Renal cortical epithelial cell (primary cell): Measurements from ENCODE around the gene ZIC4. TPM values are rescaled to one million over a fixed set of nuclear protein-coding genes. Genes with fewer than 3 reads are reported as not detected.

Experiments used
- DNase-seq: peaks from one replicate; pipeline ENCODE4 v3.0.0-alpha.2; 2011; ENCODE audit warnings: low read depth
- total RNA-seq: library from RNA; depleted of rRNA; stranded (reverse); fragments of >200 nt; gene quantifications from 2 replicates; pipeline ENCODE4 v1.2.3, GENCODE V29; 2014

The ZIC4 gene
- not detected in 2 replicates for total RNA-seq

DNA sequence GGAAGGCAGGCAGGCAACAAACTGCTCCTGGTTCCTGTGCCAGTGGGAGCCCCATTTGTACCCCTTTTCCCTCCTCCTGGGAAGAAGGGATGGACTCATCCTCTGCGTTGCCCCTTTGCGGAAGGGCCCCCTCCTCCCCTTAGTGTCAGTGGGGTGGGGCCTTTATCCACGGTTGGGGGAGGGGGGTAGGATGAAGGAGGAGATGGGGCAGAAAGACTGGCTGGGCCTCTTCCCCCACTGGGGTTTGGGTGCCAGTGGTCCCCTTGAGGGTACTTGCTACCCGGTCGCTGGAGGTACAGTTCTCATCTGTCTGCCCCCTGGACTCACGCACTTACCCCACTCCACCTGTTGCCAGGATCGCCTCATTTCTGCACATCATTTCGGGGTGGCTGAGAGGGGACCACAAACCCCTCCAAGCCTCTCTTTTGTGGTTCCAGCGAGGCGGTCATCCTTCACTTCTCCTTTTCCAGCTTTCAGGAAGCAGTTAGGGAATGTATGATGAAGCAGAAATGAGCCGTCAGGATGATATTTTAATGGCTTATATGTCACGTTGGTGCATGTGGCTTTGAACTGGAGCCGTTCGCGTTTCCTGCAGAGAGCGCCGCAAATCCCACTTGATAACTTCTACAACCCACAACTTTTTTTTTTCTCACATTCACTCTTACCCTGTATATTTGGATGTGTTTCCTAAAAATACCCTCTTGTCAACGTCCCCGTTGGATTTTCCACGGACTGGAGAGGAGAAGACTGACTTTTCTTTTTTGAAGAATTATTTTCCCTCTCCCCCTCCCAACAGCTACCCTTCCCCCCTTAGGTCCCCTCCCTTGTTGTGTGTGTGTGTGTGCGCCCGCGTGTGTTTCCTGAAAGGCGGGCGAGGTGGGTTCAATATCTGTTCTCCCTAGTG lies at the start of gene ZIC4:
Gene ZIC4 (minus strand): TSS at position 516 of the 904 bp plus-strand sequence. CDS start 3,746 bp downstream, outside the sequence.
- no peak for DNase-seq

DNA sequence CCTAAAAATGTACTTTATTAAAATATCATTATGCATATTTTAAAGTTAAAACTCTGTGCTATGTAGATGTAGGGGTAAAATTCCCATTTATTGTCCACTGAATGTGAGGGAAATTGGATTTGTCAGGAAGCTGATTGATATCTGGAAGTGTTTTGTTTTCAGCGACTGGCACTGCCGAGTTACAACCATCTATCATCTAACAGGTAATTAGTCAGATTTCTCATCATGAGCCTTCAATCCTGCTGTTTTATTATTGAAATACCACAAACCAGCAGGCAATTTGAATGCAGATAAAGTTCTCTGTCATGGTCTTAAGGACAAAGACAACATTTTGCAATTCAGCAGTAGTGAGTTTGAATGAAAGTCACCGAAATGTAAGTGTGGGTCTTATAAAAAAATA lies 43.3 kb upstream of the ZIC4 start:
- no peak for DNase-seq

DNA sequence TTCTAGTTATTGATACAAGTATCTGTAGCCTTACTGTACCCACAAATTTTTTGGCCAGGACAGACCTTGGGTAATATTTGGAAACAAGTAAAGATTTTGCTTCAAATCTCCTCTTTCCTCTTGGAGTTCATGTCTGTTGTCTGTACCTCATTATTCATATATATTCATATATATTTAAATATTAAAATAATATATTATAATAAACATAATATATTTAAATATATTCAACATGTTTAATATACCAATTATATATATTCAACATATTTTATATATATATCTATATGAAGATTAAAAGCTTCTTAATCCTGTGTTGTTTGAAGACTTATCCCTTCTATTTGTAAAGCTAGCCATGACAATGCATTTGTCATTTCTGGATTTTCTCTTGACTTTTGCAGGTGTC lies 40.9 kb upstream of the ZIC4 start:
- DNase-seq: no peak

DNA sequence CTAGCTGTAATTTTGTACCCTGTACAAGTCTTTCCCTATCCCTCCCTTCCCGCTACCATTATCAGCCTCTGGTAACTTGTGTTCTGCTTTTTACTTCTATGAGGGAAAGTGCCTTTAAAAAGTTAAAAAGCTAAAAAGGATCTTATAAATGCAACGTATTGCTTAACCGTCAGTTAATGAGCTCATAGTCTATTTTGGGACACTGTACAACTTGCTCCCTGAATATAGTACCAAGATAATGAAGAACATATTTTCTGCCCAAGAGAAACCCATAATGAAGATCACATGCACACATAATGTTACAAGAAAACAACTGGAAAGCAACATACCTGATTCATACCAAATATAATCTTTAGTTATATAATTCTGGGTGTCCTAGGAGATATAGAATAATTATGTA lies 25.4 kb upstream of the ZIC4 start:
- DNase-seq: no peak

DNA sequence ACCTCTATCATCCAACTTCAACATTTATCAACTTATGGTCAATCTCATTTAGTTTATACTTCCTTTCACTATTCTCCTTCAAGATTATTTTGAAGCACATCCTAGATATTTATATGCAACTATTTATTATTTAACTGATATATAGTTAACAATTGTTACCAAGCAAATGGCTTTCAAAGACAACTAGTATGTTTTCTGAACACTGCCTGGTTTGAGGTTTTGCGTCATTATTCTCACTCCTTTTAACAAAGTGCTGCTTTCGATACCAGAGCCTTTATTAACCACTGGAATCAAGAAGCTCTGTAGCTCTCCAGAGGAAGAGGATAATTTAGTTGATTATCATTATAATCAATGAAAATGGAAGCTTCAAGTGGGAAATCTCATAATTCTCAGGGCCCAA lies 22.4 kb upstream of the ZIC4 start:
- DNase-seq: no peak

DNA sequence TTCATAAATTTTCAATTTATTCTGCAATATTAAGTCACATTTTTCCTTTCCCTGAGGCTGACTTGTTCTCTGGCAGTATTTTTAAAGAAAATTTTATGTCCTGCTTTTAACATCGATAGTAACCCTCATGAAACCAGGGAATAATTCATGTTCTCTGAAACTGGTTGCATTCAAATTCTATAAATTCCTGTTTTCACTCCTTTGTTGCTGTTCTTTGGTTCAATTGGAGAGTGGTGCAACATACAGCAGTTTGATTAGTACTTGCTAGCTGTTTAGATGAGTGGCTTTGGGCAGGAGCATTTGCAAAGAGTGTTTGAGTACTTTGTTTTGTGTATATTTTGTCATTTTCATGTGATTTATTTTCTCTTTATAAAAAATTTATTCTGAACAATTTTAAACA lies 22.0 kb upstream of the ZIC4 start:
- DNase-seq: no peak

DNA sequence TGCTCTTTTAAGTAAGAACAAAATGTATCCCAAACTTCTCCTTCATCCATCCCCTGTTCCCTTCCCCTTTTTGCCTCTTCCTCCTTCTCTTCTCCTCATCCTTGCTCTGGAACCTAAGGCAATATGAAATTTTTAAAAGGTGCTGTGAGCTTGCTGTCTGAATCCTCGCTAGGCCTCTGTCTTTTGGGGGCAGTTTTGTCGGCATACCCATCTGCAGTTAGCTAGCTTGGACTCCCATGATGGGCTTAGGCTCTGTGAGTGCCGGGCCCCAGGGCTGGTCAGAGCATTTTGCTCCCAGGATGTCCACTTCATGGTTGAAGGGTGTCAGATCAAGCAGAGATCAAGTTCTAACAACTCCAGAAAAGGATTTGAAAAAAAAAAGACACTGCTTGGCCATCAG lies 21.4 kb upstream of the ZIC4 start:
- no peak for DNase-seq

DNA sequence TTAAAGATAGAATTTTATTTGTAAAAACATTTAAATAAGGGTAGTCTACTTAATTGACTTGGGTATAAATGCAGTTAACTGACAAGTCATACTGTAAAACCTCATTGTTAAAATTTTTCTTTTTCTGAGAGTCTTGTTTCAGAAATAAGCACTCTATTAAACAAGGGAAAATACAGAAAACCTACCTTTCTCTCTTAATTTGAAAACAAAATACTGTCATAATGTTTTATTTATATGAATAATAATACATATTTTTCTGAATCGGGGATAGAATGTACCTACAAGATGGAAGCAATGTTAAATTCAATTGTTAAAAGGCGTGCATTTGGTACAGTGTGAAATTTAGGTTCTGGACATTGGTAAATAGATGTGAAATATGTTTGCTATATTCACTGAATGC lies 20.6 kb upstream of the ZIC4 start:
- no peak for DNase-seq

DNA sequence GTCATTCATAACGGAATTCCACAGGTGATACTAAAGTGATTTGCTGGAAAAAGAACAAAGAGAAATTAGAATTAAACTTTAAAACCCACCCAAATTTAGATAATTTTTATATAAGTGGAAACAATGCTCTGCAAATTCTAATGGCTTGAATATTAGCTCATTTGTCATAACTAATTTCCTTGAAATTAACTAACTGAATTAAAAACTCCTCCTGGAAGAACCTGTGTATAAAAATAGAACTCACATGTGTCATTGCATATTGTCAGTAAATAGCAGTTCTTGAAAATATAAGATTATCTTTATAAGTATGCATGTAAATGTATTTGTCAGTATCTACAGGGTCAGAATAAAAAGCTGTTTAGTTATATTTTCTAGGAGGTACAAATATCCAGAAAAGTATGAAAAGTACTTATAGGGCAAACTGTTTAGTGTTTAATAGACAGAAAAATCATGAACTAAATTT lies 19.1 kb upstream of the ZIC4 start:
- no peak for DNase-seq

DNA sequence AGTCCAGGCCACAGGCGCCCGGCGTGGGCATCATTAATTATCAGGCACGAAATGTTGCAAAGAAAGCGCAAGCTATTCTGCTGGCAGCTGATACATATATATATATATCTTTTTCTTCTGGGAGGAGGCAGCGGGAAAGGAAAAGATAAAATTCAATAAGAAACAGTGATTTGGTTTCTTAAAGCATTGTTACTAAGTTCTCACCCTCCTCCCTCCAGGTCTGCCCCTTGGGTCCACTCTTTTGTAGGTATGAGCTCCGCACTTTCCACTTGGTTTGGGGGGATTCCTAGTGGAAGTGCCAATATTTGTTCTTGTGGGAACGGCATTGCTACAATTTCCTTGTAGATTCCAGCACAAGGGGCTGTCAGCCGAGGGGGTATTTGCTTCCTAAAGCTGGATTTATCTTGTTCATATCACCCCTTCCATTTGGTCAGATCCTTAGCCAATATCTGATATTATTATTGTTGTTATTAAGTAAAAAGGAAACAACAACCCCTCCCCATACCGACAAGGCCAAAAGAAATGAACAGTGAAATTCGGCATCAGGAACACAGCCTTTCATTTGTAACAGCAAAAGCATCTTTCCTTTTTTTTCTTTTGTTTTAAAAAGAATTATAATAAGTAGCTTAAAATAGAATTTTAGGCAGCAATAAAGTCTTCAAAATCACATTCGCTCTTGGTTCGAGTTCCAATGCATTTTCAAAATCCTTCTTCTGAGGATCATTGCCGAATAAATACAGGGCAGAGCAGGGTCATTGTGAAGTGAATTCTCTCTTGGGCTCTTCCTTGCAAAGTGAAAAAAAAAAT lies 18.4 kb upstream of the ZIC4 start:
- no peak for DNase-seq

DNA sequence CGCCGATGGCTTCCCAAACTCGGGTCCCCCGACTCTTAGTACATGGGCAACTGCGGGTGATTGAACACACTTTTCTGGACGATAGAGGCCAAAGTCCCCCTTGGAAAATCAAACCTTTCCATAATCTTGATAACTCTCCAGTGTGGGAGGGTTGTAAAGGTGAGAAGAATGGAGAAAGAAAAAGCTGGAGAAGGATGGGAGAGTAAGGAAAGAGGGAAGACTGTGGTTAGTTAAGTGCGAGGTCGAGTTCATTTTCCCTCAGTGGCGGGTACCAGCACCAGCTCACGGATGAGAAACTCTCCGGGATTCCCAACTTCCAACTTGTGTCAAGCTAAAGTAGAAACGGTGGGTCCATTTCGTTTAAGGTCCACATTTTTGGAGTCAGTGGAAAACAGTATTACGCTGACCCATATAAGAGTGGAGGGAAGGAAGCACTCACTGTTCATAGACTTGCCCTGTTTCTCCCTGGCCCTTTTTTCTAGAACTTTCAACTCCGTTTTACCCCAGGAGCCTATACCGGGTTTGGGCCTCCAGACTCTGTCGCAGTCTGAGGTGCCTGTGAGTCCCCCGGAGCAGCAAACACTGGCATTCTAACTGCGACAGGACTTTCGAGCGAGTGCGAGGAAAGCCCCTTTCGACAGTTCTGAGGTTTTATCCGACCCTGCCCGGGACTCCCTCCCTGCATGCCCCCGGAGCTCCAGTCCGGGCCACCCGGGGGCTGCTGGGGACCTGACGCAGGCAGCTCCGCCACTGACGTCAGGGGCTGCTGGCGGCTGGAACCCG lies 17.6 kb upstream of the ZIC4 start:
- DNase-seq: no peak

DNA sequence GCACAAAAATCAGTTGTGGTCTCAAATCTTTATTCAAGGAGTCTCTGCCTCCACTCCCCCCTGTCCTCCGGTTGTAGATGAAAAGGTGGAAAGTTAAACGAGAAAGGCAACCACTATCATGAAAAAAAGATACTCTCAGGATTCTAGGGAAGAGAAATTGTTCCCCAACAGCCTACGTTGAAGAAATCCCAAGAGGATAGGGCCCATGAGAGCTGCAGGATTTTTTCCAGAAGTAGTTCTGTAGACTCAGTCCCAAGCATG lies 17.1 kb upstream of the ZIC4 start:
- no peak for DNase-seq

DNA sequence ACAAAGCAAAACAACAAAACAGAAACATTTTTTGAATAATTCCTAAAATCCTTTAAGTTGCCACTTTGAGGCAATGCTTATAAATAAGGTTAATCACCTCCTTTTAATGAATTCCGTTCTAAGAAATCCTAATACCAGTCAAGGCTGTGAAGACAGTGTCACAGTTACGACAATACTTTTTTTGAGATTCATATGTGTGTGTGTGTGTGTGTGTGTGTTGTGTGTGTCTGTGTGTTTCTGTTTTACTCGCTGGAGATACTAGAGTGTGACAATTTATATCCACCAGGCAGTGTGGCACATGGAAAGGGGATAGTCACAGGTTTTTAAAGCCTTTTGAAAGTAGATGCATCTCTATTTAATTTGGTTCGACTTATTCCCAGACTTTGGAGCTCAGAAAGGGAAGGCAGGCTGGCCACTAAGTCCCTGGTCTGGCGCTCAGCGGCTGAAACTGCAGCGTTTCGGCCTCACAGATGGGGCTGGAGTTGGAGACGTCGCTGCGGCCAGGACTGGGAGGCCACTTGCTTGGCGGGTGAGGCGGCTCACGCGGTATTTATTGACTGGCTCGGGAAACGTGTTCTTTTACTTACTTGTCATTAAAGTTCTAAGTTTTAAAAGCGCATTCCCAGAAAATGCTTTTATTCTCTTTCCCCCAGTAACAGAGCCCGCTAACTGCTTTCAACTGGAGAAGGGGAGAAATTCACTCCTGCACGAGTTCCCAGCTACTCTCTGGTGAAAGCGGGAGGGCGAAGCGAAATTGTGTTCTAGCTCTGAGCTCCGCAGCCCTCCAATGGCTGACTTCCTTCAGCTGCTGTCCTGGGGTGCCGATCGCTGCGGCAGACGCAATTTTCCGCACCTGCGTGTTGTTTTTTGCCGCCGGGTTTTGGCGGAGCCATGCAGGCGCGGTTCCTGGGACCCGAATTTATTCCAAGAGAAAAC lies 16.5 kb upstream of the ZIC4 start:
- no peak for DNase-seq

DNA sequence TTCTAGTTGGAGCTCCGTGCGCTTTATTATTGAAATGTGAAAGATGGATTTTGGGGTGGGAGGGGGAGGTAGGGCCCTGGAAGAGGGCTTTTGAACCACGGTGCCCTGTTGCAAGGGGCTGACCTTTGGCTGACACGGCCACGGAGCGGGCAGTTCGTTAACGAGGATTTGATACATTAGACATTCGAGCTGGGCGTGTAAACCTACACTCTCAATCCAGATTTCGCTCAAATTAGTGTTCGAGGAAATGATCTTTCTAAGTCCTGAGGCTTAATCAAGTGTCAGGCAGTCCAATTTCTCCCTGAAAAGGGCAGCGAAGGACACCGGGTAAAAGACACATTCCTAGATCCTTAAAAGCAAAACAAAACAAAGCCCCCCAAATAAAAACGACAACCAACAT lies 15.9 kb upstream of the ZIC4 start:
- no peak for DNase-seq

DNA sequence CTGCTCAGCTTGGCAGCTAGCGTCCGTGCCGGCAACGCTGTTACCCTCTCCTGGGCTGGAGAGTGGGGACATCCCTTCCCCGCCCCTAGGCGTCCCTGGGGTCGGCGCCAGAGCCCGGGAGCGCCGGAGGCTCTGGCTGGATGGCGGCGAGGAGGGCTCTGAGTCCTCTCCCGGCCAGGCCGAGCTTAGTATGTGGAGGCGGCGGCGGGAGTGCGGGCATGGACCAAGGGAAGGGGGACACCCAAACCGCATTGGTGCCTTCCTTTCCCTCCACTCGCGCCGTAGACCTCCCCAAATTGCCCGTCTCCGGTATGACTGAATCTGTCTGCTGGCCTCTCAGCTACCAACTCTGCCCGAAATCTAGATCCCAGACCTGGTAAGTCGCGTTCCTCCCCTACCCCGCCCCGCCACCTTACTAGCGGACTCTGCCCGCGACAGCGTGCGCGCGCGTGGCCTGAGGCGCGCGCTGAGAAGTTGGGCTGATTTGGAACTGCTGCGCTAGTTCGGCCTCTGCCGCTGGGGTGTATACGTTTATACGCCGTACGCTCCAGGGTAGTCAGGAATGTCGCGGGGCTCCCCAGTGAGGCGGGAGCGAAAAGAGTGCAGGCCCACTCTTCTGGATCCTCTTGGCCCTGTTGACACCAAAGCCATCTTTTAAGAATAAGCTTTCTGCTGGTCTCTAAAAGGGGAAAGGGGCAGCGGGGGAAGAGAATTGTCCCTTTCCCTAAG lies 15.0 kb upstream of the ZIC4 start:
- DNase-seq: no peak

DNA sequence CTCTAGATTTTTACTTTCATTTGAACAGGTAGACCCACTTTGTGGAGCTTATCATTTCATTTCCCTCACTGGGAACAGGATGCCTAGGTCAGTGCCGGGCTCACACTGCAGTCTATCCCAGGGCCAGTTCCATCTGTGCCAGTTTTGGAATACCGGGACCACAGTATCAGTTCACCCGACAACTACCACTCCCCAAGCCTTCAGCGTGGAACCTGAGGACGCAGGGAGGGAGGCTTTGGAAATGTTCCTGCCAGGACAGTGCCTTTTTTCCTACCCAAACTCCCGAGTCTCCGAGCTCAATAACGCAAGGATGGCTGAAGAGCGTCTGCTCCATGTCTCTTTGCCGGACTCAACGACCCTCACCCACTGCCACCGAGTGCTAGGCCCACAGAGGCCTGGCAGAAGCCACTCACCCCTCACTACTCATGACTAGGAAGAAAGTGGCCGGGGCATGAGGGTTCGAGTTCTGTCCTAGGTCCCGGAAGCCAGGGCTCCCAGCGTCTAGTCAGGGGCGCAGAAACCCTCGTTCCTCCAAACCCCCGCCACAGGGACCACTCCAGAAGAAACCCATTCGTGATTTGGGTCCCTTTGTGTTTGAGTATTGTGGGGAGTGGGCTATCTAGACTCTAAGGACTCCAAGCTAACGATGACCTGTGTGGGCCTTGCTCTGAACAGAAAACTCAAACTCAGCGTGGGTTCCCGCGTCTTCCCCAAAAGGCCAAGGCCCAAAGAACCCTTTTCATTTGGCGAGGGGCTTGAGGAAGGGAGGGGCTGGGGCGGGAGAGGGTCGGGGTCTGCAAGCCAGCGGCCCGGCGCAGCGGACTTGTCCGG lies 14.2 kb upstream of the ZIC4 start:
- no peak for DNase-seq

DNA sequence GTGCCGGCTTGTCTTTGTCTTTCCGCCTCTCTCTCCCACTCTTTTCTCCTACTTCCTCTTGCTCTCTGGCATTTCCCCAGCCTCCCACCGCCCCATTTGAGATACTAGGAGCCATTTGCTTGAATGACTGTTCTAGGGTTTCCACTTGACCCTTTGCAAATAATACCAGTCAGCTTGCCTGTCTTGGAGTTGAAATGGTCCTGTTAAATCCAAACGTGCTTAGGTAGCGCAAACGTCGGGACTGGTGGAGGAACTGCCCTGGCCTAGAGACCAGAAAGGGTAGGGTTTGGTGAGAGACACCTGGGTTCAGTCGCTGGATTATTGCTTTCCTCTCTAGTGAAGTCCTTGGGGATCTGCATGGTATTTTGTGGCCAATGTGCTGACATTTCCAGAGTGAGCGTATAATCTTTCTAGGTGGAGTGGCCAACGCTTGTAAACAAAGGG lies 13.5 kb upstream of the ZIC4 start:
- DNase-seq: no peak

DNA sequence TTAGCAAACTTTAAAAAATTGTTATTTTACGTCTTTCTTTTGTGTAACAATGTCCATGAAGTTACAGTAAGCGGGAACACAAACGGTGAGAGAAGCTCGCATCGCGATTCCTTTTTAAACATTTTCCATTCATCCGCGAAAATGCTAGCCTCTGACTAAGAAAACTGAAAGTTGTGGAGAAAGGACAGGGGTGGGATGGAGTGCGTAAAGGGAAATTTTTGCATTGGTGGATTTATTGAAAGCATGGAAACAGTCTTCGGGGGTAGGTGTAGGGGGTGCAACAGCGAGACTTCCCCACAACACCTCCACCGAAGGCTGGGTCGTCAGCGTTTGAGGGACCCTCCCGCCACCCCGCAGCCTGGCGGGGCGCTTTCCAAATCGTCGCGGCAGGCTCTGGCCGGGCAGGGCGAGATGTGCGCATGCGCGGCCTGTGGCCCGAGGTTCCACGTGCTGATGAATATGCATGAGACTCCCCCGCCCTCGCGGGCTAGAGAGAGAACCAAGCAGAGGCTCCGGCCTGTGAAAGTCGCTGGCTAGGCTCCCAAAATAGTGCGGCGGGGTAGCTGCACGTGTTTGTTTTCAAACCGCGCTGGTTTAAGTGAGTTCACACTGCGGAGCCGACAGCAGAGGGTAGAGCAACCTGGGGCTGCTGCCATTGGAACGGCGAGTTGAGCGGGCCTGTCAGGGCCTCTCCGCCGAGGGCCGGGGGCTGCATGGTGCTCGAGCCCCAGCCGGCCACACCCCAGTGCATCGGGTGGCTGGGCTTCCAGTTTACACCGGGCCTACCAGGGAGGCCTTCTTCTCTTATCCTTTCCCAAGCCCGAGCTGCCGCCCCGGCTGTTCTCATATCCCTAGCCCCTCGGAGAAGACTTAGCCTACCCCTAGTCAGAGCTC lies 12.7 kb upstream of the ZIC4 start:
- DNase-seq: no peak

DNA sequence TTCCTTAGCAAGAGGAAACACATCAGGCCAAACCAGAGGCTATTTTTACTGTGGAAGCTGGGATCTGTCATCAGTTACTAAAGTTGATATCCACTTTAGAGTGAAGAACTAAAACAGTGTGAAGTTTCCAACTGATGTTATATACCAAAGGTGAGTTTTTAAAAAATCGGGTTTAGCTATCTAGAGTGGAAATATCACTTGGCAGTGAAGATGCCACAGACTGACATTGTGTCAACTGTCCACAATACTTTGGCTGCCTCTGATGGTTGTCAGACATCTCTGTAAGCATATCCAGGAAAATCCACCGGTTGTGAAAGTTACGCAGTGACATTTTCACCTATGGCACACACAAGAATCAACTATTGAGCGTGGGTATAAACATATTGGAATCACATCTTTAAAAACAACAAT lies 12.0 kb upstream of the ZIC4 start:
- no peak for DNase-seq
